NCI-H774 (cell line): ENCODE results near the gene DNAJC3.
"Not testable (repeated sequence)": the region's sequence is repeated elsewhere in the genome, so short reads cannot be mapped to it uniquely, and the experiment has no call there.

Experiments
- DNase-seq: peaks from one replicate; lab custom pipeline; 2025; lab: John Stamatoyannopoulos, UW

Gene DNAJC3

DNA sequence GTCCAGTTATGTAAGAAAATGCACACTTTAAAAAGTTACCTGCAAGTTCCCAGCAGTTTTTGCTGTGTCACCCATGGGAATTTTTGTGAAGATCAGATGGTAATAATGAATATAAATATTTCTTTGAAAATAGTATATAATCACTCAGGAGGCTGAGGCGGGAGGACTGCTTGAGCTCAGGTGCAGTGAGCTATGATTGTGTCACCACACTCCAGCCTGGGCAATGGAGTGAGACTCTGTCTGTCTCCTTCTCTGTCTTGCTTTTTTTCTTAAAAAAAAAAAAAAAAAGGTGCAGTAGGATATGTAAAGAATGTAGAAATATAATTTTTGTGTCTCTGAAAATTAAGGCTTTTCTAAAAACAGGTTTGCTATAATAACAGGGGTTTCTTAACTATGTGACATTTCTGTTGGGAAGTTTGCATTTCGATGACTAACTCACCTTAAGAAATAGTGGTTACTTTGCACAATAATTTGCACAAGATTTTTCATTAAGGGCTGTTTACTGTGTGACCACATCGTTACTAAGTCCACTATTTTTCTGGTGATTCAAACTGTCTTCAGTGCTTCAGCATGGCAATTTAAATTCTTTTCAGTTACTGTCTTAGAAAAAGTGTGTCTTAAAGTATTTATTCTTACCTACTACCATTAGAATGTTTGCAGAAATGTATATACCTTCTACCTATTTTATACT is 37.3 kb downstream of the DNAJC3 start:
- no peak for DNase-seq

DNA sequence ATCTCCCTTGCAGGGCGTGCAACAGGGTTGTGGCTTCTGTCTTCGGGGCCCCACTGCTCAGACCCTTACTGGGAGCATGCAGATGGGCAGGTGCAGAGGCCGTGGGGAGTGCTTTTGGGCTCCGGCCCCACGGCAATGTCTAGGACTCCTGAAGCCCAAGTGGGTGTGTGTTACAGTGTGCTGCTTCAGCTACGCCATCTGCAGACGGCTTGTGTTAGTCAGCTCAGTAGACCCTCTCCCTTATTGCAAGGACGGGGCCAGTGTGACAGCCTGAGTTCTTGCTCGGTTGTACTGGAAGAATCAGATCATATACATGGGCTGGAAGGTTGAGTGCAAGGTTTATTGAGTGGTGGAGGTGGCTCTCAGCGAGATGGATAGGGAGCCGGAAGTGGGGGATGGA is 39.3 kb downstream of the DNAJC3 start:
- no peak for DNase-seq

DNA sequence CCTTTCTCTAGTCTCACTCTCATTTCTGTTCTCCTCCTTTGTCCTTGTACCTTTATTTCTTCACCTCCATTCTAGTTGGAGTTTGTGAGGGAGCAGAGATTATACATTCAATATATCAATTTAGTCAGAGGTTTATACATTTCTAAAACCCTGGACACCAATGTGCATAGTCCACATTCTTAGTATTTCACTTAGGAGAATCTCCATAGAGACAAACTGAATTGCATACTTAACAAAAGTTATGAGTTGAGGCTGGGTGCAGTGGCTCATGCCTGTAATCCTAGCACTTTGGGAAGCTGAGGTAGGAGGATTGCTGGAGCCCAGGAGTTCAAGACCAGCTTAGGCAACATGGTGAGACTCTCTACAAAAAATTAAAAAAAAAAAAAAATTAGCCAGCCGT is 45.3 kb downstream of the DNAJC3 start:
- no peak for DNase-seq

DNA sequence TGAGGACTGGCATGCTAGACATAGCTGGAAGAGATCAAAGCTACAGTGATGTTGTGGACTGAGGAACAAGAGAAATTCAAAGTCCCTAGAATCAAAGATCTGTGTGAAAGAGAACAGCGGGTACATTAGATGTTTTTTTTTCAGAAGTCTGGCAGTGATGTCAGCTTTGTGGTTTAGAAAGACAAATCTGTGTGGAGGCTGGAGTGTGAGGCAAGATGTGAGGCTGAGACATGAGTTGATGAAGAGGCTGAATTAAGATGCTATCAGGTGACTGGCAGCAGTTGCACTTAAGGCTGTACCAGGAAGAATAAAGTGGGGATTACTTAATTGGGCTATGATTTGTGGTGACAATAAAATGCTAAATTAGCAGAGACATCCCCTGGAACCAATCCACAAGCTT is 46.5 kb downstream of the DNAJC3 start:
- DNase-seq, result no peak

DNA sequence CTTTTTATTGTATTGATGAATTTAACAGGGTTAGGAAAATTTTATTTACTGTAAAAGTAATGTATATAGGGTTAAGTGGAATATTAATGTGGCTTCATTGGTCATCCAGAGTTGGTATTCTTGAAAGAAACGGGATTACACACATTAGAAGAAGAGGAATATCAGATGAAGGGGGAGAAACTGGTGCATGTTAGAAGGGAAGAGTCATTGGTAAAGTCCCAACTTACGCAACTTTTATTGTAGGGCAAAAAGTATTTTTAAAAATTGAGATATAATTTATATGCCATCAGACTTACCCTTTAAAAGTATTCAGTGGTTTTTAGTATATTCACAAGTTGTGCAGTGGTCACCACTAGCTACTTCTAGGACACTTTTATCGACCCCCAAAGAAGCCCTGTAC is 47.3 kb downstream of the DNAJC3 start:
- DNase-seq, result no peak

DNA sequence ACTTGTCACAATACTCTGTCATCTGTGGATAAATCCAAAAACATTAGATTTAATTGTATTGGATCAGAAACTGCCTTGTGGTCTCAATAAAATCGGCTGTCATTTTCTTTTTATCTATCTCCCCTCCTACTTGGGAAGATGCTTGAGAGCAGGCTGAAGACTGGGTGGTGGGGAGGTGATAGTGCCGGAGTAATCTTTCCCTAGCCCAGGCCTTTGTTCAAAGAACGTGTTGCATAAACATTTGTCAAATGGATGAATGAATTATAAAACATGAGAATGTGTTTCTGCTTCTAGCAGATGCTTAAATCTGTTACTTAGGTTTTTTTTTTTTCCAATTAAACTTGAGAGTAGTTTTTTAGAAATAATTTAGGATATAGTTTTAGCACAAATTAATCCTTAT is 49.9 kb downstream of the DNAJC3 start:
- DNase-seq, result no peak

DNA sequence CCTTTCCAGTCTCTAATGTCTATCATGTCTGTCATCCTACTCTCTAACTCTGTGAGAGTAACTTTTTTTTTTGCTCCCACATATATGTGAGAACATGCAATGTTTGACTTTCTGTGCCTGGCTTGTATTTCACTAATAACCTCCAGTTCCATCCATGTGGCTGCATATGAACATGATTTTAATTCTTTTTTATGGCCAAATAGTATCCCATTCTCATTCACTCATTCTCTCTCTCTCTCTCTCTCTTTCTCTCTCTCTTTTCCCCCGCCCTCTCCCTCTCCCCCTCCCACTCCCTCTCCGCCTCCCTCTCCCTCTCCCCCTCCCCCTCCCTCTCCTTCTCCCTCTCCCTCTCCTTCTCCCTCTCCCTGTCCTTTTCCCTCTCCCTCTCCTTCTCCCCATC is 52.0 kb downstream of the DNAJC3 start:
- DNase-seq, result no peak

DNA sequence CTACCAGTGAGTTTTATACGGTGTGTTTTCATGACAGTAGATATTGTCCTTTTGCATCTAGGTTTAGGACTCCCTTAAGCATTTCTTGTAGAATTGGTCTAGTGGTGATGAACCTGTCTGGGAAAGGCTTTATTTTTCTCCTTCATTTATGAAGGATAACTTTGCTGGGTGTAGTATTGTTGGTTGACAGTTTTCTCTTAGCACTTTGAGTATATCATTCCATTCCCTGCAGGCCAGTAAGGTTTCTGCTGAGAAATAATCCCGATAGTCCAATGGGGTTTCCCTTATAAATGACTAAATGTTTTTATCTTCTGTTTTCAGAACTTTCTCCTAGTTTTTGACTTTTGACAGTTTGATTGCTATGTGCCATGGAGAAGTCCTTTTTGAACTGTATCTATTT is 57.2 kb downstream of the DNAJC3 start:
- DNase-seq, result no peak

DNA sequence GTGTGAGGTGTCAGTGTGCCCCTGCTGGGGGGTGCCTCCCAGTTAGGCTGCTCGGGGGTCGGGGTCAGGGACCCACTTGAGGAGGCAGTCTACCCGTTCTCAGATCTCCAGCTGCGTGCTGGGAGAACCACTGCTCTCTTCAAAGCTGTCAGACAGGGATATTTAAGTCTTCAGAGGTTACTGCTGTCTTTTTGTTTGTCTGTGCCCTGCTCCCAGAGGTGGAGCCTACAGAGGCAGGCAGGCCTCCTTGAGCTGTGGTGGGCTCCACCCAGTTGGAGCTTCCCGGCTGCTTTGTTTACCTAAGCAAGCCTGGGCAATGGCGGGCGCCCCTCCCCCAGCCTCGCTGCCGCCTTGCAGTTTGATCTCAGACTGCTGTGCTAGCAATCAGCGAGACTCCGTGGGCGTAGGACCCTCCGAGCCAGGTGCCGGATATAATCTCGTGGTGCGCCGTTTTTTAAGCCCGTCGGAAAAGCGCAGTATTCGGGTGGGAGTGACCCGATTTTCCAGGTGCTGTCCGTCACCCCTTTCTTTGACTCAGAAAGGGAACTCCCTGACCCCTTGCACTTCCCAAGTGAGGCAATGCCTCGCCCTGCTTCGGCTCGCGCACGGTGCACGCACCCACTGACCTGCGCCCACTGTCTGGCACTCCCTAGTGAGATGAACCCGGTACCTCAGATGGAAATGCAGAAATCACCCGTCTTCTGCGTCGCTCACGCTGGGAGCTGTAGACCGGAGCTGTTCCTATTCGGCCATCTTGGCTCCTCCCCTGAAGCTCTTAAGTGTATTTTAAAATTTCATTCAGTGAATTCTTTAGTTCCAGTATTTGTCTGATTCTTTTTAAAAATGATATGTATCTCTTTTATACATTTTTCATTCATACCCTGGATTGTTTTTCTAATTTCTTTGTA is 63.4 kb downstream of the DNAJC3 start:
- DNase-seq, result not testable (repeated sequence)

DNA sequence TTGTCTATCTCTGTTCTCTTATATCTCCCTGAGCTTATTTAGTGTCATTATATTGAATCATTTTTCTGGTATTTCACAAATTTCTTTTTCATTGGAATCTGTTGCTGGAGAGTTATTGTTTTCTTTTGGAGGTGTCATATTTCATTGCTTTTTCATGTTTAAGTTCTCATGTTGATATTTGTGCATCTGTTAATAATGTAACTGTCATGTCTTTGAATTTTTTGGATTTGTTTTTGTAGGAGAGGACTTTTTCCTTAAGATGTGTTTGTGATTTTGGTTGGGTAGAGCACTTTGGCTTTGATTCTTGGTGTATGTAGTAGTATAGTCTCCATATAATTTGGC is 64.0 kb downstream of the DNAJC3 start:
- DNase-seq, result no peak

DNA sequence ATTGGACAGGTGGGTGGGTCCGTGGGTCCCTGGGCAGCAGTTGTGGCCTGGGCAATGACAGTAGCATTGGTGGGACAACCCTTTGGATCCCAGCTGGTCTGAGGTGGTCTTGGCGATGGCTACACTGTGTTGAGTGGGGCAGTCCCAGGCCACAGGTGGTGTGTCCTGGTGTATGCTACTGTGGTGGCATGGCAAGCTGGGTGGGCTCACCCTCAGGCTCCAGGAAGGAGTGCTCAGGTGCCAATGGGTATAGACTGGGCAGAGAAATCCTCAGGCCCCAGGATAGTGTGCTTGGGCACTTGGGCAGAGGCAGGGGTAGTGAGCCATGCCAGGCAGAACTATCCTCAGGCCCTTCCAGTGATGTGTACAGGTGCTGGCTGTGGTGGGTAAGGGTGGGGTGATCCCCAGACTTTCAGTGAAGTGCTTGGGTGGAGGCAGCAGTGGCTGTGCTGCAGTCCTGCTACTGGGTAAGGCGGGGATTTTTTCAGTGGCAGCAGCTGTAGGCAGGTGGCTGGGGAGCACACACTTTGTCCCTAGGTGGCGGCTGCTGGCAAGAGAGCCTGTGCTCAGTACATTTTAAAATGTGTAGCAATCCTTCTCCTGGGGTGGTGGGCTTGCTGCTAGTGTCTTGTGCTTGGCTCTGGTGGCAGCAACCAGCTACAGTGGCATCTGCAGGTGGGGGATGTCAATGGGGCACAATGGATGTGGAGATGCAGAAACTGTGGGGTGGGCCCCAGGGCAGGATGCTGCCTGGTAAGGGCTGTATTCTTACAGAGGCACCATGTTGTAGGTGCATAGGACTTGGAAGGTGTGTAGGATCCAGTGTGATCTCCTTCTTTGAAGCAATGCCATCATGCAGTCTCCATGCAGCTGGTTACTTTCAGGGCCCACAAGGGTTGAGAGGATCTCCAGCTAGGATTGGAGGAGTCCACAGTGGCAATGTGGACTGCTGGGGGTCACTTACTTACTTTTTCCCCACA is 64.9 kb downstream of the DNAJC3 start:
- no peak for DNase-seq

DNA sequence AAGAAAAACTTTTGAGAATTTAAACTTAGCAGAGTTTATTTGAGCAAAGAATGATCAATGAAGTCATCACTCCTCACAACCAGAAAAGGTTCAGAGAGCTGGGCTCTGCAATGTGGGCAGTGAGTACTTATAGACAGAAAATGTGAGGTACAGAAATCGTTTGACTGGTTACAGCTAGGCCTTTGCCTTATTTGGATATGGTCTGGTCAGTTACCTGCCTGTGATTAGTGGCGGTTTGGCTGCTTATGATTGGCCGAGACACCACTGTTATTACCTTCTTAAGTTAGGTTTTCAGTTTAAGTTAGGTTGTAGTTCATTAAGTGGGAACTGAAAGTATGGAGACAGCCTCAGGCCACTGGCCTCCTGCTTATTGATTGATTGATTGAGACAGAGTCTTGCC is 66.3 kb downstream of the DNAJC3 start:
- no peak for DNase-seq

DNA sequence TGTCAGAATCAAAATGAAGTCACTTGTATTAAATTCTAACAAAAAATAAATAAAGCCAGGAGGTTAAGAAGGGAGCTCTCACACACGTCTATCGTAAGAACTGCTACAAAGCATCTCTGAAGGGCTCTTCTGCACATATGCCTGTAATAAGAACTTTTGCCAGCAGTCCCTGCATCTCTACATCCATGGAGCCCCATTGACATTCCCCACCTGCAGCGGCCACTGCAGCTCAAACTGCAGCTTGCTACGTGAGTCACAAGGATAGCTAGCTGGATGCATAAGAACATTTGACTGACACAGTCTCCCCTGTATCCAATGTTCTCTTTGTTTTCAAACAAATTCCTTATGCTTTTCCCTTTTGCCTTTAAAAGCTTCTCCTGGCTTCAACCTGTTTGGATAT is 68.3 kb downstream of the DNAJC3 start:
- DNase-seq, result no peak

DNA sequence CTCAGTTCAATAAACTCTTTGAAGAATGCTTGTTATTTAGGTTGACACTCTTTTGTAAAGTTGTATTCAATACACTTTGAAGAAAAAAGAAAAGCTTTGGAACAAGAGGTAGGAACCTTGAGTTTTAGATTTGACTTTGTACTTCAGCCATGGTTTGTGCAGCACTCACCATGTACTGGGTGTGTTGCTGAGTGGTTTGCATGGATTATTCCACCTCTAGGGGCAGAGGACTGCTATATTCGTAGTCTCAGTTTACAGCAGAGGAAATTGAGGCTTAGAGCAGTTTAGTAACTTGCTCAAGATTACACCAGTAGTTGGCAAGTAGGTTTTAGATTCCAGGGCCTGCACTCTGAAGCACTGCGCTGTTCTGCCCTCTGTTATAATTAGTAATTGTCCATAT is 68.8 kb downstream of the DNAJC3 start:
- DNase-seq, result no peak

DNA sequence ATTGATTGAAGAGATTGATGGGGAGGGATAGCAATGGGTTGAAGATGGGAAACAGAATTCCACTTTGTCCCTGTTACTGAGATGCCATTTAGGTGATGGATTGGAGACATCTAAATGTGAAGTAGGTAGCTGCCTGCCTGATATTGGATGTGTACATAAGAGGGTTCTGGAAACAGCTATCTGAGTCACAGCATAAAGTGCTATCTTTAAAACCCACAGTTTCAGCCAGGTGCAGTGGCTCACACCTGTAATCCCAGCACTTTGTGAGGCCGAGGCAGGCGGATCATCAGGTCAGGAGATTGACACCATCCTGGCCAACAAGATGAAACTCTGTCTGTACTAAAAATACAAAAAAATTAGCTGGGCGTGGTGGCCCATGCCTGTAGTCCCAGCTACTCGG is 72.6 kb downstream of the DNAJC3 start:
- DNase-seq, result no peak

DNA sequence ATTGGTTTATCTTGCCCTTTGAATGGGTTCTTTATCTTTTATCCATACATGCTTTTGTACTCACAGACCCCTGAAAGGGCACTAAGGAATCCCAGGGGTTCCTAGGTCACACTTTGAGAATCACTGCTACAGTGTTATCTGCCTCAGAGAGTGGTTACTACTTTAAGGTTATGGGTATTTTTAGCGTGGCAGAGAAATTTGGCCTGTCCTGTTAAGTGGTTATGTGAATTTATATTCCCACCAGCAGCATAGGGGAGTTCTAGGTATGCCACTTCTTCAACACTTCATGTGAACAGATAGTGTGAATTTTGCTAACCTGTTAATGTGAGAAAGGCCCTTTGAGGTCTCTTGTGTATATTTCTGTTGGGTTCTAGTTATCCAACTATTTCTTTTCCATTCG is 75.7 kb downstream of the DNAJC3 start:
- no peak for DNase-seq

DNA sequence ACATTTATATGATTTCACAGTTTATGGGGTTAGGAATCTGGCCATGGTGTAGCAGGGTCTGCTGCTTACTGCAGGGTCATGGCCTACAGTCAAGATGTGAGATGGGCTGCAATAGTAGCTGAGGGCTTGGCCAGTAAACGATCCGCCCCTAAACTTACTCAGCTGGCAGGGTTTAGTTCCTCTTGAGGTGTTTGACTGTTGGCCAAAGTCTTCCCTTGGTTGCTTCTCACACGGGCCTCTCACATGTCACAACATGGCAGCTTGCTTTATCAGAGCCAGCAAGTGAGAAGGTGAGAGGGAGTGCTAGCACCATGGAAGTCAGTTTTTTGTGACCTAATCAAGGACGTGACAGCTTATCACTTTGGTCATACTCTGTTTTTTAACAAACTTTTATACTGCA is 77.1 kb downstream of the DNAJC3 start:
- no peak for DNase-seq

DNA sequence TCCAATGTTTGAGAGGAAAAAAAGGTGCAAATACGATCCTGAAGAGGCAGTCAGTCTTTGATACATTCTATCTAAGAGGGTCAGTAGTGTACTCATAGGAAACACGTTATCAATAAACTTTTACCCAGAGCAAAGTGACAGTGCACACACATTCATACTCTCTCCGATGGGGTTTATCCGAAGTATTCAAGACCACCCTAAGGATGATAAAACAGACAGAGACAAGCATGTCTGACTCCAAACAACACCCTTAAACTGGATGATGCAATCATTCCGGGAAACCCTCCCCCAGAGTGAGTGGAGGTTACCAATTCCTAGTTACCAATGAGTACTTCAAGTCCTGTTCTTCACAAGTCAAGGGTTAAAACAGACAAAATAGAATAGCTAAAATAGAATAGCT is 79.1 kb downstream of the DNAJC3 start:
- no peak for DNase-seq

DNA sequence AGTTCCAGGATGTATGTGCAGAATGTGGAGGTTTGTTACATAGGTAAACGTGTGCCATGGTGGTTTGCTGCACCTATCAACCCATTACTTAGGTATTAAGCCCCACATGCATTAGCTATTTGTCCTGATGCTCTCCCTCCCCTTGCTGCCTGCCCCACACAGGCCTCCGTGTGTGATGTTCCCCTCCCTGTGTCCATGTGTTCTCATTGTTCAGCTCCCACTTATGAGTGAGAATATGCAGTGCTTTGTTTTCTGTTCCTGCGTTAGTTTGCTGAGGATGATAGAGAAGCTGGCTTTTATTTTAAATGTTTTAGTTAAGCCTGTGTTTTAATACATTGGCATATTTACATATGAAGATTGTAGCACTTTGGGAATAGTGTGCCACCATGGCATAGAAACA is 85.7 kb downstream of the DNAJC3 start:
- DNase-seq, result not testable (repeated sequence)

DNA sequence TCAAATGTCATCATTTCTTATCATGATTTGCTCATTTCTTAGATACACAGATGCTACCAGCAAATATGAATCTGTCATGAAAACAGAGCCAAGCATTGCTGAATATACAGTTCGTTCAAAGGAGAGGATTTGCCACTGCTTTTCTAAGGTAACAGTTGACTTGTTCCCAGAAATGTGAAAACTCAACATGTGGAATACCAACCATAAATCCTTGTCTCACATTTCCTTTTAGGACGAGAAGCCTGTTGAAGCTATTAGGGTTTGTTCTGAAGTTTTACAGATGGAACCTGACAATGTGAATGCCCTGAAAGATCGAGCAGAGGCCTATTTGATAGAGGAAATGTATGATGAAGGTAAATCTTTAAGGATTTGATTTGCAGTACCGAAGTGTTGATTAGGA is 86.7 kb downstream of the DNAJC3 start:
- DNase-seq, result no peak

DNA sequence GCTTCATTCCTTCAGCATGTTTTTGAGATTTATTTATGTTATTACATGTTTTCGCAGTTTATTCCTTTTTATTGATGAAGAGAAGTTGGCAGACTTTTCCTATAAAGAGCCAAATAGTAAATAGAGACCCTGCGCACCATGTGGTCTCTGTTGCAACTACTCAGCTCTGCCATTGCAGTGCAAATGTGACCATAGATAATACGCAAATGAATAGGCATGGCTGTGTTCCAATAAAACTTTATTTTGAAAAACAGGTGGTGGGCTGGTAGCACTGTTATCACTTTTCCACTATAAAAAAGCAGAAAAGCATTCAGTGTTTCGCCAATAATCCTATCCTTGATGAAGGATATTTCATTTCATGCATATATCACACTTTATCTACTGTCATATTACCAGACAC is 95.0 kb downstream of the DNAJC3 start:
- DNase-seq, result no peak

DNA sequence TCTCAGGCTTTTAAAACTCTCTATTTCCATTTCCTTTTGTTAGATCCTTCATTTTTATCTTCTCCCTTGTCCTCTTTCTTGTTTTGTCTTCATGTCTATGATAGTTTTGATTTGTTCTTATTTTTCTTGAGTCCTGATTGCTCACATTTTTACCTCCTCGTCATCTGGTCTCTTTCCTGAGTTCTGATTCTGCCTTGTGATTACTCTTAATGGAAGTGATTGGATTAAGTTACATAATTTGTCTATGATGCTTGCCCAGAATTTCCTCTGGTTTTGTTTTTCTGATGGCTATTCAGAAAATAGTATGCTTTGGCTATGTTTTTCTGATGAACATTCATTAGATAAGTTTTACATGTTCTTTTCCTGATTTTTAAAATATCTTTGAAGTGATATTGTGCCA is 102.6 kb downstream of the DNAJC3 start:
- DNase-seq, result no peak

DNA sequence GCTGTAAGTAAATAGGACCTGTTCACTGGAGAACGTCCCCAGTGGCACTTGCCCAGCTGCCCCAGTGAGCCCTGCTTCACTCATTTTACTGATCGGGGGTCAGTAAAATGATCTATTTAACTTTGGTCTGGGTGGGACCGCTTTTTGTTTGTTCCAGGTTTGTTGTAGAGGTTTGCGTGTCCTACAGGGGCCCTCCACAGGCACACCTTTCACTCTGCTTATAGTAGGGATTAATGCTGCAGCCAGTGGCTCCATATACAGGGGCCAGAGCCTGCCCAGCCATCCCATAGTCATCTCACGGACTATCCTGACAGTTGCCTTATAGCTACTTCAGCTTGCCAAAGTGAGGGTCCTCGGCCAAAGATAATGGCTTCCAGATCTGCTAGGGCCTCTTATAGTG is 104.1 kb downstream of the DNAJC3 start:
- DNase-seq, result no peak
